Activated B cell treated with CpG ODN at 0.5 μM for 24 hours (primary cell): ENCODE data around the gene SHISA6. TPM values are rescaled to one million over a fixed set of nuclear protein-coding genes. Genes with fewer than 3 reads are reported as not detected.

Source experiments
- ATAC-seq: fragments of 200-7000 bp; cut with Tn5 transposase; one replicate; pipeline ENCODE4 v1.10.0; 2021; ENCODE audit warnings: low read depth, mild to moderate bottlenecking, moderate library complexity
- CTCF ChIA-PET: fragments of 350-600 bp; sonication (Branson Sonifier 250); formaldehyde crosslinking; loops from one replicate; lab custom pipeline; 2021; ENCODE audit warnings: antibody characterized with exemption; lab: Charles Lee
- POLR2A ChIA-PET: fragments of 350-600 bp; sonication (Branson Sonifier 250); formaldehyde crosslinking; loops from one replicate; lab custom pipeline; 2021; ENCODE audit warnings: antibody characterized with exemption; lab: Charles Lee
- DNase-seq: peaks from one replicate; pipeline ENCODE4 v3.0.0; 2022
- H3K27ac Mint-ChIP-seq: one replicate; pipeline ENCODE4 v1.8.0; 2020; ENCODE audit warnings: mixed read lengths
- H3K27me3 Mint-ChIP-seq: one replicate; pipeline ENCODE4 v1.8.0; 2021; ENCODE audit warnings: mixed read lengths
- H3K36me3 Mint-ChIP-seq: one replicate; pipeline ENCODE4 v1.8.0; 2021; ENCODE audit warnings: low read depth, mixed read lengths
- H3K4me1 Mint-ChIP-seq: one replicate; pipeline ENCODE4 v1.8.0; 2021; ENCODE audit warnings: mixed read lengths
- H3K4me3 Mint-ChIP-seq: one replicate; pipeline ENCODE4 v1.8.0; 2020; ENCODE audit warnings: mild to moderate bottlenecking, mixed read lengths
- H3K9me3 Mint-ChIP-seq: one replicate; pipeline ENCODE4 v1.8.0; 2020; ENCODE audit warnings: mixed read lengths
- CTCF ChIP-seq: fragments of 200-600 bp; IDR thresholded peaks from one replicate; pipeline ENCODE4 v1.8.0; 2022; ENCODE audit warnings: antibody characterized with exemption, mild to moderate bottlenecking
- intact Hi-C: fragments of 100-400 bp; cut with micrococcal nuclease; formaldehyde crosslinking; loops from one replicate; pipeline ENCODE4 v1.15.1; 2024
- total RNA-seq: library from RNA; stranded (reverse); gene quantifications from 2 replicates; pipeline ENCODE4 v1.2.3, GENCODE V29; 2022

SHISA6 gene
- total RNA-seq, 1 donor from 2014 or later = not detected

- Mint-ChIP-seq H3K36me3 (no peaks in the 10 kb centered on the region), H3K27ac (no peak overlapping the region), H3K9me3 (peaks cover 9% of the 10 kb centered on the region), H3K4me3 (no peak overlapping the region), H3K4me1 (no peaks in the 10 kb centered on the region), H3K27me3 (no peaks in the 10 kb centered on the region)
- no peak for ATAC-seq
- ChIA-PET POLR2A (no interaction called here), CTCF (no interaction called here)
- intact Hi-C loops = no loop called here
- no peak for TF ChIP-seq CTCF
- DNase-seq = no peak
These were observed 44.9 kb downstream of the SHISA6 start for GRCh38 chr17:11285946-11286345.

GRCh38 chr17:11287791-11288190 lies 46.8 kb downstream of the SHISA6 start:
- CTCF ChIA-PET = no interaction called here
- ATAC-seq (no peak), DNase-seq (no peak)
- TF ChIP-seq CTCF = no peak
- Mint-ChIP-seq H3K4me3 (no peak overlapping the region), H3K4me1 (no peaks in the 10 kb centered on the region), H3K27ac (no peak overlapping the region), H3K9me3 (peaks cover 5% of the 10 kb centered on the region), H3K36me3 (no peaks in the 10 kb centered on the region), H3K27me3 (no peaks in the 10 kb centered on the region)
- POLR2A ChIA-PET = no interaction called here
- intact Hi-C loops = no loop called here

GRCh38 chr17:11290814-11291213 lies 49.8 kb downstream of the SHISA6 start:
- Mint-ChIP-seq H3K27me3 (no peaks in the 10 kb centered on the region), H3K9me3 (no peaks in the 10 kb centered on the region), H3K36me3 (no peaks in the 10 kb centered on the region), H3K4me1 (no peaks in the 10 kb centered on the region), H3K4me3 (no peak overlapping the region), H3K27ac (no peak overlapping the region)
- no peak for ATAC-seq
- no peak for TF ChIP-seq CTCF
- POLR2A ChIA-PET = no interaction called here
- CTCF ChIA-PET = no interaction called here
- DNase-seq = no peak
- intact Hi-C loops = no loop called here

GRCh38 chr17:11292491-11292890 lies 51.5 kb downstream of the SHISA6 start:
- CTCF ChIA-PET = no interaction called here
- POLR2A ChIA-PET = no interaction called here
- TF ChIP-seq CTCF = no peak
- Mint-ChIP-seq H3K4me3 (no peak overlapping the region), H3K36me3 (no peaks in the 10 kb centered on the region), H3K4me1 (no peaks in the 10 kb centered on the region), H3K27ac (no peak overlapping the region), H3K27me3 (no peaks in the 10 kb centered on the region), H3K9me3 (peaks cover 3% of the 10 kb centered on the region)
- intact Hi-C loops = no loop called here
- ATAC-seq = no peak
- DNase-seq = no peak

- ChIA-PET POLR2A (no interaction called here), CTCF (no interaction called here)
- TF ChIP-seq CTCF = no peak
- peaks cover 3% of the 10 kb centered on the region for H3K9me3 Mint-ChIP-seq
- DNase-seq (no peak), ATAC-seq (no peak)
- no peaks in the 10 kb centered on the region for H3K4me1 Mint-ChIP-seq
- no peaks in the 10 kb centered on the region for H3K36me3 Mint-ChIP-seq
- no peak overlapping the region for H3K27ac Mint-ChIP-seq
- no peaks in the 10 kb centered on the region for H3K27me3 Mint-ChIP-seq
- H3K4me3 Mint-ChIP-seq = no peak overlapping the region
- intact Hi-C loops = no loop called here
These were observed 52.5 kb downstream of the SHISA6 start for GRCh38 chr17:11293480-11293879.
